DND-41 (cell line): ENCODE measurements around the gene NPPB.
"Not testable (repeated sequence)": the region's sequence is repeated elsewhere in the genome, so short reads cannot be mapped to it uniquely, and the experiment has no call there.

Source experiments
- ATAC-seq: fragments of 200-7000 bp; cut with Tn5 transposase; 3 replicates; pipeline ENCODE4 v1.9.1; 2021; ENCODE audit warnings: low read depth; ENCODE audit not compliant: insufficient read depth
- DNase-seq: peaks from one replicate; pipeline ENCODE4 v3.0.0-alpha.2; 2020
- H2AFZ ChIP-seq: 2 replicates; pipeline ENCODE4 v1.6.0; 2012; ENCODE audit warnings: low read depth, low read length
- H3K27ac ChIP-seq: 2 replicates; pipeline ENCODE4 v1.5.1; 2012; ENCODE audit warnings: low read length, inconsistent platforms
- H3K27me3 ChIP-seq: fragments of 200-600 bp; sonication (generic); 2 replicates; pipeline ENCODE4 v1.6.0; 2012; ENCODE audit warnings: low read length, mild to moderate bottlenecking, inconsistent platforms; ENCODE audit not compliant: insufficient read depth, poor library complexity
- H3K36me3 ChIP-seq: 2 replicates; pipeline ENCODE4 v1.5.1; 2012; ENCODE audit warnings: low read length, inconsistent platforms; ENCODE audit not compliant: insufficient read depth
- H3K4me1 ChIP-seq: 2 replicates; pipeline ENCODE4 v1.5.1; 2012; ENCODE audit warnings: mild to moderate bottlenecking, low read length; ENCODE audit not compliant: insufficient read depth
- H3K4me2 ChIP-seq: 2 replicates; pipeline ENCODE4 v1.6.0; 2012; ENCODE audit warnings: mild to moderate bottlenecking, moderate library complexity, low read length, inconsistent platforms; ENCODE audit not compliant: insufficient read depth
- H3K4me3 ChIP-seq, 2 experiments: fragments of 200-600 bp in 1 of 2; shearing (Covaris generic) in 1 of 2; 2 replicates each; pipeline ENCODE4 v1.5.1; 2012 to 2016; ENCODE audit warnings: inconsistent platforms in 2 of 2, low read length in 2 of 2, mild to moderate bottlenecking in 2 of 2, low read depth in 1 of 2, moderate library complexity in 1 of 2
- H3K79me2 ChIP-seq: 2 replicates; pipeline ENCODE4 v1.6.0; 2012; ENCODE audit warnings: low read length, inconsistent platforms; ENCODE audit not compliant: insufficient read depth
- H3K9ac ChIP-seq: 2 replicates; pipeline ENCODE4 v1.6.0; 2012; ENCODE audit warnings: low read depth, mild to moderate bottlenecking, inconsistent platforms, low read length, moderate library complexity
- H3K9me3 ChIP-seq: 2 replicates; pipeline ENCODE4 v1.5.1; 2012; ENCODE audit warnings: low read length, moderate library complexity, mild to moderate bottlenecking, inconsistent platforms; ENCODE audit not compliant: insufficient read depth, severe bottlenecking
- H4K20me1 ChIP-seq: 2 replicates; pipeline ENCODE4 v1.6.0; 2012; ENCODE audit warnings: low read length; ENCODE audit not compliant: insufficient read depth
- EZH2 ChIP-seq: IDR thresholded peaks from 3 replicates; pipeline ENCODE4 v1.6.1; 2012; ENCODE audit warnings: borderline replicate concordance, low read depth, mild to moderate bottlenecking, moderate library complexity, low read length, inconsistent platforms; ENCODE audit not compliant: severe bottlenecking
- TF ChIP-seq, protein P1 (sequence below): IDR thresholded peaks from 2 replicates; pipeline ENCODE4 v1.5.1; 2012; ENCODE audit warnings: borderline replicate concordance, low read length, moderate library complexity, mild to moderate bottlenecking; ENCODE audit not compliant: poor library complexity, severe bottlenecking; ENCODE audit errors: extremely low read depth

NPPB gene

DNA sequence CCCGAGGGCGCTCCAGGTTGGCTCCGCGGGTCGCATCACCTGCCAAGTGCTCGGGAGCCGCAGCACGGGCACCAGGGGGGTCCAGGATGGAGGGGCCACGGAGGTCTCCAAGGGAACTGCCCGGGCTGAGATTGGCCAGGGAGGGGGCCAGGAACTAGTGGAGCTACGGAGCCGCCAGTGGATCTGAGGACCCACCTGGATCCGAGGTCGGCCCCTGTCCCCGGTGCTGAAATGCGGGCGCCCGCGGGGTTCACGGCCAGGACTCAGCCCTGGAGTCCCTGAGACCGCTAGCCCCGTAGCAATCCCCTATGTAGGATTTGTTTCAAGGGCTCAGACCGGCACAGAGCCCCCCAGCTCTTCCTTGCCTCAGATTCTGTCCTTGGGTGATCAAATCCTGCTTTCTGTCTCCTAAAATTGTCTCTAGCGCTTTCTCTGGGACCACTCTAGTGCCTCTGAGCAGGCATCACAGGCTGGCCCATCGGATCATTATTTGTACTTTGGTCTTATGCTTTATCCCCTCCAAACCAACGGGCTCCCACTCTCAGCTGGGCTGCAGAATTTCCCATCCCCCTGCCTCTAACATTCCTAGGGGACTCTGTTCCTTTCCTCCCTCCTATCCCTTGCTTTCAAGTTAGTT is 40.2 kb upstream of the NPPB start:
- no peak for TF ChIP-seq EZH2
- TF ChIP-seq, protein P1, sequence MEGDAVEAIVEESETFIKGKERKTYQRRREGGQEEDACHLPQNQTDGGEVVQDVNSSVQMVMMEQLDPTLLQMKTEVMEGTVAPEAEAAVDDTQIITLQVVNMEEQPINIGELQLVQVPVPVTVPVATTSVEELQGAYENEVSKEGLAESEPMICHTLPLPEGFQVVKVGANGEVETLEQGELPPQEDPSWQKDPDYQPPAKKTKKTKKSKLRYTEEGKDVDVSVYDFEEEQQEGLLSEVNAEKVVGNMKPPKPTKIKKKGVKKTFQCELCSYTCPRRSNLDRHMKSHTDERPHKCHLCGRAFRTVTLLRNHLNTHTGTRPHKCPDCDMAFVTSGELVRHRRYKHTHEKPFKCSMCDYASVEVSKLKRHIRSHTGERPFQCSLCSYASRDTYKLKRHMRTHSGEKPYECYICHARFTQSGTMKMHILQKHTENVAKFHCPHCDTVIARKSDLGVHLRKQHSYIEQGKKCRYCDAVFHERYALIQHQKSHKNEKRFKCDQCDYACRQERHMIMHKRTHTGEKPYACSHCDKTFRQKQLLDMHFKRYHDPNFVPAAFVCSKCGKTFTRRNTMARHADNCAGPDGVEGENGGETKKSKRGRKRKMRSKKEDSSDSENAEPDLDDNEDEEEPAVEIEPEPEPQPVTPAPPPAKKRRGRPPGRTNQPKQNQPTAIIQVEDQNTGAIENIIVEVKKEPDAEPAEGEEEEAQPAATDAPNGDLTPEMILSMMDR = no peak
- Histone ChIP-seq H3K9ac (no peak overlapping the region), H3K27ac (no peak overlapping the region), H3K4me2 (no peak overlapping the region), H4K20me1 (peaks cover 3% of the 10 kb centered on the region; the same call in 1 of the 2 replicates), H3K4me3 (no peak overlapping the region), H3K4me1 (no peaks in the 10 kb centered on the region), H3K27me3 (no peaks in the 10 kb centered on the region), H3K79me2 (no peaks in the 10 kb centered on the region), H3K9me3 (no peaks in the 10 kb centered on the region), H2AFZ (no peak overlapping the region), H3K36me3 (no peaks in the 10 kb centered on the region)
- DNase-seq (no peak), ATAC-seq (no peak)

DNA sequence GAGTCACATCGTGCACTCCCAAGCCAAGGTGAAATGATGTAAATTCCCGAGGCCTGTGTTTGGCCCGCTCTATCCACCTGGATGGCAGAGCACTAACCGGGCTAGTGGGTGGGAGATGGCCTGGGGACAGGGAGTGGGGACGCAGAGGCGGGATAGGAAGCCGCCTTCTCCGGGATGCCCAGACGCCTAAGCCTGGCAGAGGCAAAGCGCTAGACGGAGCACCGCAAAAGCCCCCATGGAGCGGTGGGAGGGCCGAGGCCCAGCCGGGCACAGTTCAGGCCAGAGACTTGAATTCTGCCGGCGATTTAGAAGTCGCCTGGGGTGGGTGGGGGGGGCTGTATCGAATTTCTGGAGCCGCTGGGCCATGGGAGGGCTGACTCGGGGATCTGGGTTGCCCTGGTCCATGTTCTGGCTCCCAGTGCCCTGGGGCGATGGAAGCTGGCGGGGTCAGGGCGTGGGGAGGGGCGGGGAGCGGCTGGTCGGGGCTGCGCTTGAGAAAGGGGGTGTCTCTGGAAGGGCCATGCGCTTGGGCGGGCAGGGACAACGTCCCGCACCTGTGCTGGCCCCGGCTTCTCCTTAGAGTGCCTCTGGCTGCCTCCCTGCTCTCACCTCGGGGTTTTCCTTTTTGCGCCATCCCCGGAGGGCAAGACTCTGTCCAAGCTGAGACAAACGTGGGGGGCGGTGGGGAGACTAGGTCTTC is 39.5 kb upstream of the NPPB start:
- TF ChIP-seq, protein P1 = no peak
- TF ChIP-seq EZH2 = no peak
- Histone ChIP-seq H3K4me1 (no peaks in the 10 kb centered on the region), H2AFZ (no peak overlapping the region), H3K27me3 (peaks cover 4% of the 10 kb centered on the region), H3K9ac (no peak overlapping the region), H4K20me1 (peaks cover 3% of the 10 kb centered on the region), H3K79me2 (no peaks in the 10 kb centered on the region), H3K4me3 (no peak overlapping the region), H3K27ac (no peak overlapping the region), H3K4me2 (no peak overlapping the region), H3K36me3 (no peaks in the 10 kb centered on the region), H3K9me3 (no peaks in the 10 kb centered on the region)
- ATAC-seq (no peak), DNase-seq (no peak)

DNA sequence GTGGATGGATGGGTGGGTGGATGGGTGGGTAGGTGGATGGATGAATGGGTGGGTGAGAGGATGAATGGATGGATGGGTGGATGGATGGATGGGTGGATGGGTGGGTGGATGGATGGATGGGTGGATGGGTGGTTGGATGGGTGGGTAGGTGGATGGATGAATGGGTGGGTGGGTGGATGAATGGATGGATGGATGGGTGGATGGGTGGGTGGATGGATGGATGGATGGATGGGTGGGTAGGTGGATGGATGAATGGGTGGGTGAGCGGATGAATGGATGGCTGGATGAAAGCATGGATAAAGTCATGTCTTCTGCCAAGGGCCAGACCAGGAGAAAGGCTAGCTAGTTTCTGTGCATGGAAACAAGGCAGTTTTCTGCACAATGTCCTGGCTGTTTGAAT is 35.8 kb upstream of the NPPB start:
- DNase-seq, H3K27ac ChIP-seq, H3K9ac ChIP-seq, H3K4me1 ChIP-seq, H3K4me2 ChIP-seq, H2AFZ ChIP-seq, ATAC-seq, H3K4me3 ChIP-seq, H3K27me3 ChIP-seq, H3K79me2 ChIP-seq, H3K9me3 ChIP-seq, H4K20me1 ChIP-seq, H3K36me3 ChIP-seq: not testable (repeated sequence)

DNA sequence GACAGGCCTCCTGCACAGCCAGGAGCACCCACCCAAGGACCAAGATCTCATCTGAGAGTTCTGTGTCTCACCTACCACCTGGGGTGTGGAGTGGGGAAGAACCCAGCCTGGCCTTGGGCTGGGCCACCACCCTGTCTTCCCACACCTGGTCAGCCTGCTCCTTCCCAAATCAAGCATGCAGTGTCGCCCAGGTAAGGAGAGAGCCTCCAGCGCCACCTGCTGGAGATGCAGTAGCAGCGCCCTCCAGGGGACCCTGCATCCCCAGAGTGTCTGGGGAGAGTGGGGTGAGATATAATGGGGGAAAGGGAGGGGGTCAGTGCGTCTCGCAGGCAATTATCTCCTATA is 35.1 kb upstream of the NPPB start:
- Histone ChIP-seq H3K79me2 (no peaks in the 10 kb centered on the region), H3K9ac (no peak overlapping the region), H3K9me3 (no peaks in the 10 kb centered on the region), H3K27ac (no peak overlapping the region), H3K36me3 (no peaks in the 10 kb centered on the region), H2AFZ (no peak overlapping the region), H3K4me3 (no peak overlapping the region), H4K20me1 (peaks cover 3% of the 10 kb centered on the region), H3K4me1 (no peaks in the 10 kb centered on the region), H3K4me2 (no peak overlapping the region), H3K27me3 (peaks cover 5% of the 10 kb centered on the region)
- ATAC-seq = peak; percentile 95
- peak; percentile 66 for DNase-seq
- TF ChIP-seq, protein P1 = peak; percentile 96
- TF ChIP-seq EZH2 = no peak
